K562 (cell line): ENCODE data around the gene SHISAL1. TPM values are rescaled to one million over a fixed set of nuclear protein-coding genes. Genes with fewer than 3 reads are reported as not detected.

Experiments
- ATAC-seq: fragments of 200-7000 bp; cut with Tn5 transposase; 3 replicates; pipeline ENCODE4 v1.9.1; 2020; ENCODE audit warnings: moderate library complexity
- BruUV-seq: library from RNA; stranded (reverse); fragments of 400-500 nt; replicated peaks from 2 replicates; lab custom pipeline; 2021; lab: Mats Ljungman, UMichigan
- CTCF ChIA-PET: fragments of 300-600 bp; formaldehyde crosslinking; extraction: SDS; loops from one replicate; lab custom pipeline; 2021; ENCODE audit warnings: low intra/inter-chr PET ratio; lab: Yijun Ruan, JAX
- POLR2A ChIA-PET: fragments of 300-600, 350-650 bp; sonication (Branson Sonifier 250); formaldehyde crosslinking; extraction: SDS; loops from one replicate; lab custom pipeline; 2021; ENCODE audit warnings: antibody characterized with exemption, inconsistent platforms; lab: Yijun Ruan, JAX
- DNase-seq, 4 experiments: peaks; one replicate each; pipeline versions ENCODE4 v3.0.0 to v3.0.0-alpha.2; 2011 to 2018; ENCODE audit warnings: low spot score in 3 of 4, mixed read lengths in 3 of 4; ENCODE audit errors: extremely low read depth in 1 of 4
- FAIRE-seq: peaks from 2 replicates; lab custom pipeline; 2011; peaks lifted over from hg19 to GRCh38; lab: Jason Lieb, UNC
- H2AFZ ChIP-seq: 2 replicates; pipeline ENCODE4 v1.6.0; 2011; ENCODE audit warnings: low read depth, low read length, control low read depth, inconsistent platforms
- H3K27ac ChIP-seq: fragments of 200-600 bp; 3 replicates; pipeline ENCODE4 v1.8.0; 2011; ENCODE audit warnings: low read depth, mild to moderate bottlenecking, control low read depth, inconsistent platforms, low read length, moderate library complexity, mixed read lengths; ENCODE audit errors: extremely low read depth
- H3K27me3 ChIP-seq, 2 experiments: fragments of 300-600 bp in 1 of 2; 2 replicates in 1 of 2; 3 replicates in 1 of 2; pipeline versions ENCODE4 v1.6.0 to v1.8.0; 2011; ENCODE audit warnings: inconsistent platforms in 2 of 2, low read length in 2 of 2, mild to moderate bottlenecking in 1 of 2, mixed read lengths in 1 of 2, moderate library complexity in 1 of 2; ENCODE audit not compliant: control insufficient read depth in 2 of 2, insufficient read depth in 2 of 2
- H3K36me3 ChIP-seq: fragments of 300-600 bp; 3 replicates; pipeline ENCODE4 v1.8.0; 2011; ENCODE audit warnings: mild to moderate bottlenecking, low read length, inconsistent platforms; ENCODE audit not compliant: control insufficient read depth, insufficient read depth
- H3K4me1 ChIP-seq, 2 experiments: fragments of 200-600 bp in 1 of 2; replicated peaks in 1 of 2; 2 replicates in 1 of 2; 3 replicates in 1 of 2; pipeline versions ENCODE4 v1.5.1 to v1.8.0; 2011; ENCODE audit warnings: inconsistent platforms in 2 of 2, low read length in 2 of 2, mild to moderate bottlenecking in 1 of 2, mixed read lengths in 1 of 2, moderate library complexity in 1 of 2; ENCODE audit not compliant: control insufficient read depth in 2 of 2, insufficient read depth in 2 of 2
- H3K4me2 ChIP-seq: 2 replicates; pipeline ENCODE4 v1.6.1; 2011; ENCODE audit warnings: low read length, control low read depth, inconsistent platforms, mixed read lengths; ENCODE audit not compliant: insufficient read depth
- H3K4me3 ChIP-seq: fragments of 200-600 bp; sonication (generic), shearing (Covaris generic); 2 replicates; pipeline ENCODE4 v1.5.1; 2016; ENCODE audit warnings: control low read depth, inconsistent platforms
- H3K79me2 ChIP-seq: fragments of 200-600 bp; 3 replicates; pipeline ENCODE4 v1.8.0; 2011; ENCODE audit warnings: low read length, inconsistent platforms; ENCODE audit not compliant: control insufficient read depth, insufficient read depth
- H3K9ac ChIP-seq, 2 experiments: 2 replicates each; pipeline versions ENCODE4 v1.6.0 to v1.6.1; 2011; ENCODE audit warnings: low read depth in 2 of 2, low read length in 2 of 2, control low read depth in 1 of 2, inconsistent platforms in 1 of 2, mild to moderate bottlenecking in 1 of 2, mixed read lengths in 1 of 2; ENCODE audit not compliant: insufficient read depth in 1 of 2
- H3K9me1 ChIP-seq: one replicate; pipeline ENCODE4 v1.6.0; 2011; ENCODE audit warnings: inconsistent platforms, mild to moderate bottlenecking, low read length, moderate library complexity; ENCODE audit not compliant: control insufficient read depth, insufficient read depth
- H3K9me3 ChIP-seq: replicated peaks from 2 replicates; pipeline ENCODE4 v1.5.1; 2011; ENCODE audit warnings: low read depth, low read length, inconsistent platforms; ENCODE audit not compliant: control insufficient read depth, insufficient read depth
- H4K20me1 ChIP-seq: replicated peaks from 2 replicates; pipeline ENCODE4 v1.6.1; 2011; ENCODE audit warnings: low read length, inconsistent platforms, mixed read lengths; ENCODE audit not compliant: control insufficient read depth, insufficient read depth
- HMGN3 ChIP-seq: IDR thresholded peaks from 2 replicates; pipeline ENCODE4 v1.6.1; 2011; ENCODE audit warnings: borderline replicate concordance, low read depth, mild to moderate bottlenecking, mixed read lengths, low read length; ENCODE audit not compliant: insufficient read length; ENCODE audit errors: extremely low read depth
- NKRF ChIP-seq: fragments of 450-650 bp; IDR thresholded peaks from 2 replicates; pipeline ENCODE4 v1.6.1; 2016; ENCODE audit warnings: borderline replicate concordance
- RFX7 ChIP-seq: fragments of 250-450 bp; sonication (Bioruptor Pico); IDR thresholded peaks from 2 replicates; pipeline ENCODE4 v1.5.1; 2021; ENCODE audit warnings: mild to moderate bottlenecking
- STAG1 ChIP-seq: sonication (generic); formaldehyde crosslinking; IDR thresholded peaks from 2 replicates; pipeline ENCODE4 v1.5.0; 2020; ENCODE audit warnings: missing genetic modification reagents, borderline replicate concordance
- ZBTB26 ChIP-seq: fragments of 450-650 bp; formaldehyde crosslinking; IDR thresholded peaks from 2 replicates; pipeline ENCODE4 v1.4.0; 2022; ENCODE audit warnings: missing genetic modification characterization
- ZNF592 ChIP-seq: fragments of 450-650 bp; IDR thresholded peaks from 2 replicates; pipeline ENCODE4 v1.6.1; 2017; ENCODE audit warnings: antibody characterized with exemption, mild to moderate bottlenecking
- ZNF77 ChIP-seq: fragments of 250-450 bp; sonication (Bioruptor Pico); IDR thresholded peaks from 2 replicates; pipeline ENCODE4 v1.5.0; 2020
- WGBS: fragments of 100-300 bp; shearing (Covaris generic); methylation state at CpG from one replicate; pipeline ENCODE4 v1.1.6; 2016; ENCODE audit warnings: low coverage, mixed read lengths; ENCODE audit not compliant: insufficient coverage; ENCODE audit errors: missing lambda C conversion rate; 5-methylcytosine and 5-hydroxymethylcytosine counted together
- in situ Hi-C: fragments of 300-500 bp; cut with MboI; formaldehyde crosslinking; loops from 4 replicates; pipeline ENCODE4 v1.15.0; 2018; ENCODE audit warnings: inconsistent platforms, mixed read lengths
- intact Hi-C: fragments of 100-400 bp; cut with micrococcal nuclease; formaldehyde crosslinking; loops from 2 replicates; pipeline ENCODE4 v1.14.2; 2022
- polyA plus RNA-seq, 8 experiments: library from polyadenylated mRNA; depleted of rRNA in 4 of 8; stranded (reverse) in 5 of 8; unstranded in 3 of 8; fragments of >200 nt; fragmentation: Nextera tagmentation in 2 of 8; fragmentation: Illumina TruSeq in 1 of 8; extraction: Ambion mirVana in 2 of 8; extraction: Trizol in 1 of 8; gene quantifications; 2 replicates each; pipeline versions ENCODE4 v1.2.1 to v1.2.3, GENCODE V29; 2011 to 2014; ENCODE audit warnings: inconsistent platforms in 1 of 8, missing spikeins in 1 of 8
- total RNA-seq, 7 experiments: library from RNA; depleted of rRNA in 6 of 7; stranded (reverse); fragments of >200 nt in 6 of 7; fragmentation: Illumina TruSeq in 2 of 7; extraction: Trizol in 2 of 7; gene quantifications; 2 replicates each; pipeline versions ENCODE4 v1.2.1 to v1.2.3, GENCODE V29; 2011 to 2021; ENCODE audit warnings: low replicate concordance in 1 of 7
- TF ChIP-seq, protein P1 (sequence below), 2 experiments: IDR thresholded peaks in 1 of 2; conservative IDR thresholded peaks in 1 of 2; 2 replicates each; pipeline ENCODE4 v1.6.1; 2016; ENCODE audit warnings: low read depth in 2 of 2, mild to moderate bottlenecking in 1 of 2, missing compliant biosample characterization in 1 of 2, missing genetic modification characterization in 1 of 2, moderate library complexity in 1 of 2
- TF ChIP-seq, protein P2 (sequence below): sonication (generic); formaldehyde crosslinking; IDR thresholded peaks from 2 replicates; pipeline ENCODE4 v1.8.0; 2022; ENCODE audit warnings: mild to moderate bottlenecking, low read depth, missing genetic modification reagents

Gene SHISAL1
- total and polyA plus RNA-seq, 9 of the 15 experiments (the other 6 are each of a cell fraction or from before 2014, with no cell fraction given): not detected

DNA sequence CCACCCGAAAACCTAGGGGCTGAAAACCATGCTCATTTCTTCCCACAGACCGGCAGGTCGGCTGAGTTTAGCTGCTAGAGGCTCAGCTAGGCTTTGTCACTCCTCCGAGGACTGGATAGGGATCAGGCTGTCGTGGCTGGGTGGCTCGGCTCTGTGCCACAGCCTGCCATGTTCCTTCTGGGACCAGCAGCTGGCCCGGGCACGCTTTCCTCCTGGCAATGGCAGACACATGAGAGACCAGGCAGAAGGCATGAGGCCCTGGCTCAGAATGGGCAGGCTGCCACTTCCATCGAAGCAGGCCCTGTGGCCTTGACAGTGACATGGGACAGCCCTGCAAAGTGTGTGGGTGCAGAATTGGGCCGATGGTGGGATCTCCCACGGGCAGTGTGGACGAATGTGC is 111.1 kb downstream of the SHISAL1 start:
- no peak overlapping the region for H3K4me2 ChIP-seq
- no peaks in the 10 kb centered on the region for H3K9me3 ChIP-seq
- in situ Hi-C loops: no loop called here
- no peak for ATAC-seq
- no peak overlapping the region for H3K27ac ChIP-seq
- H3K36me3 ChIP-seq: no peaks in the 10 kb centered on the region
- no peaks in the 10 kb centered on the region for H3K79me2 ChIP-seq
- H3K4me1 ChIP-seq: peaks cover 0 to 5% of the 10 kb centered on the region in 2 experiments; a peak in 1 of 5 replicates
- intact Hi-C loops: no loop called here
- no peak overlapping the region for H2AFZ ChIP-seq
- no peak overlapping the region for H3K9ac ChIP-seq
- H3K27me3 ChIP-seq: peaks cover 3 to 33% of the 10 kb centered on the region in 2 experiments; a peak in 3 of 5 replicates
- no peaks in the 10 kb centered on the region; the same call in 1 of the 2 replicates for H4K20me1 ChIP-seq
- no TSS peak for BruUV-seq
- CTCF ChIA-PET: no interaction called here
- no peak overlapping the region for H3K4me3 ChIP-seq
- no peak for FAIRE-seq
- TF ChIP-seq ZNF592: no peak
- TF ChIP-seq STAG1 (CRISPR knock-in tag): no peak
- TF ChIP-seq ZNF77 (CRISPR knock-in tag): no peak
- TF ChIP-seq RFX7: no peak
- TF ChIP-seq NKRF: no peak
- TF ChIP-seq ZBTB26 (CRISPR knock-in tag): no peak
- TF ChIP-seq, protein P1, sequence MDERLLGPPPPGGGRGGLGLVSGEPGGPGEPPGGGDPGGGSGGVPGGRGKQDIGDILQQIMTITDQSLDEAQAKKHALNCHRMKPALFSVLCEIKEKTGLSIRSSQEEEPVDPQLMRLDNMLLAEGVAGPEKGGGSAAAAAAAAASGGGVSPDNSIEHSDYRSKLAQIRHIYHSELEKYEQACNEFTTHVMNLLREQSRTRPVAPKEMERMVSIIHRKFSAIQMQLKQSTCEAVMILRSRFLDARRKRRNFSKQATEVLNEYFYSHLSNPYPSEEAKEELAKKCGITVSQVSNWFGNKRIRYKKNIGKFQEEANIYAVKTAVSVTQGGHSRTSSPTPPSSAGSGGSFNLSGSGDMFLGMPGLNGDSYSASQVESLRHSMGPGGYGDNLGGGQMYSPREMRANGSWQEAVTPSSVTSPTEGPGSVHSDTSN (CRISPR knock-in tag; IDR thresholded peaks at IDR 0.05; ENCODE audit: low read depth): no peak
- TF ChIP-seq, protein P1 (tag; conservative IDR thresholded peaks at IDR 0.05; ENCODE audit: low read depth): no peak
- TF ChIP-seq, protein P2, sequence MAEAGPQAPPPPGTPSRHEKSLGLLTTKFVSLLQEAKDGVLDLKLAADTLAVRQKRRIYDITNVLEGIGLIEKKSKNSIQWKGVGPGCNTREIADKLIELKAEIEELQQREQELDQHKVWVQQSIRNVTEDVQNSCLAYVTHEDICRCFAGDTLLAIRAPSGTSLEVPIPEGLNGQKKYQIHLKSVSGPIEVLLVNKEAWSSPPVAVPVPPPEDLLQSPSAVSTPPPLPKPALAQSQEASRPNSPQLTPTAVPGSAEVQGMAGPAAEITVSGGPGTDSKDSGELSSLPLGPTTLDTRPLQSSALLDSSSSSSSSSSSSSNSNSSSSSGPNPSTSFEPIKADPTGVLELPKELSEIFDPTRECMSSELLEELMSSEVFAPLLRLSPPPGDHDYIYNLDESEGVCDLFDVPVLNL (CRISPR knock-in tag): no peak
- TF ChIP-seq HMGN3: no peak
- TF ChIP-seq, all 486 proteins: peak for 0
- H3K9me1 ChIP-seq: no peaks in the 10 kb centered on the region
- DNase-seq: no peak
- WGBS: 2% methylated on average over 7 of the region's 12 CpGs
- POLR2A ChIA-PET: no interaction called here
